Stimulated activated CD8-positive, alpha-beta memory T cell treated with anti-CD3 and anti-CD28 coated beads, Interleukin-12 subunit alpha, Interleukin-12 subunit beta, amount 100 ng/mL, for 1 hour (primary cell): ENCODE data around the gene NPY.
"Not testable (repeated sequence)": the region's sequence is repeated elsewhere in the genome, so short reads cannot be mapped to it uniquely, and the experiment has no call there.

Experiments
- DNase-seq: peaks from one replicate; pipeline ENCODE4 v3.0.0-alpha.2; 2020; ENCODE audit warnings: low read depth

NPY gene

GRCh38 chr7:24283897-24284698, at the start of gene NPY:
Gene NPY, plus strand, starts transcription at chr7:24284190. Its CDS starts 1,051 bp downstream, at chr7:24285241.
- DNase-seq: no peak

GRCh38 chr7:24239260-24239659, 44.7 kb upstream of the NPY start:
- DNase-seq: no peak

DNA sequence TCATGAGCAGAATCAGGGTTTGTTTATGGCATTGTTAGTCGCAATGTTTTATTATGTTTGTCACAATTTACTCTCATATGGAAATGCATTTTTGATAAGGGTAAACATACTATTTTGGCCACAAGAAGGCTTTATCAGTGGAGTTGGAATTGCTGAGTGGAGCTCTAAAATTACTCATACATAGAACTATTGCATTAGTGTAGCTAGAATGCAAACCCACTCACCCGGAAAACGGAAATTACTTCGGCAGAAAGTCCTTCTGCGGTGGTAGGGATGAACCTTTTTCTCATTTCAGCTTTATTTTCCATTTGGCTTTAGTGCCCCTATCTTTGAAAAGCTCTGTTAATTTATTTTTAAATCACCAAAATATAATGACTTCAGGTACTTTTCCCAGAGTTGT, 42.8 kb upstream of the NPY start:
- DNase-seq: no peak

DNA sequence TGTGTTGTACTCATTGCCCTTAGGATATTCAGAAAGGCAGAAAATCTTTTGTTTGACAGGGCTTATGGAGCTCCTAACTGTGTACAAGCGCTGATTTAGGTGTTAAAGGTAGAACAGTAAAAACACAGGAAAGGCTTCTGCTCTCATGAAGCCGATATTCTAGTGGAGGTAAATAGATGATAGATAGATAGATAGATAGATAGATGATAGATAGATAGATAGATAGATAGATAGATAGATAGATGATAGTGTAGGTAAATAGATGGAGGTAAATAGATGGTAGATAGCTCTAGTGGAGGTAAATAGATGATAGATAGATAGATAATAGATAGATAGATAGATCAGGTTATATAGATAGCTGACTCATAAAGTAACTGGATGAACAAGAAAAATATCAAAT, 39.4 kb upstream of the NPY start:
- DNase-seq: no peak

DNA sequence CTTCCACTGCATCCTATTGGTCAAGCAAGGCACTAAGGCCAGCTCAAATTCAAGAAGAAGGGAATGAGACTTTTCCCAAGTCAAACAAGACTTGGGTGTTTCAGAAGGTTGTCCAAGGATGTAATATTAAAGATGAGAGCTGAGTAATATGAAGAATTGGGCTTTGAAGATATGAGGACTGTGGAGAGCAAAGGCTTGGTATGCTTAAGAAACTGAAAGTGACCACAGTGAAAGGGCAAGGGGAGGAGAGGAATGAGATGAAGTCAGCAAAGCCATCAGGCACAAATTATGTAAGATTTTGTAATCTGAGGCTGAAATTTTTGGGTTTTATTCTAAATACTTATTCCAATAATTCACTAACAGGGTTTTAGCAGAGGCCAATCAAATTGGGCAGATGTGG, 38.6 kb upstream of the NPY start:
- DNase-seq: no peak

GRCh38 chr7:24249266-24249665, 34.7 kb upstream of the NPY start:
- no peak for DNase-seq

- no peak for DNase-seq
Measured at GRCh38 chr7:24251568-24251967, 32.4 kb upstream of the NPY start.

DNA sequence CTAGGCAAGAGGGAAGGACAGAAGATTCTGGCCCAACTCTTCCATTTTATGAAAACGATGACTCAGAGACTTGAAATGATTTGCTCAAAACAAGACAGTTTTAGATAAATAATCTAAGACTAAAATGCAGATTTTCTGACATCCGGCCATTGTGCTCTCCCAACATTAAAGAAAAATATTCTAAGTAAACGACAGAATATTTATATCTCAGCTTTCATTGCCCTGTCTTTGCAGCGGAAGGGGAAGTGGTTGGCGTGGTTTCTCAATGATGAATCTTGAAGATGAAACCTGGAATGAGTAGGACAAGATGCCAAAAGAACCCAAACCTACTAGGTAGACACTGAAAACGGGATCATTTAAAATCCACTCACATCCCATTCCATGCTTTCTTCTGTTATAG, 28.9 kb upstream of the NPY start:
- no peak for DNase-seq

- DNase-seq: not testable (repeated sequence)
Measured at GRCh38 chr7:24258324-24258723, 25.7 kb upstream of the NPY start.

DNA sequence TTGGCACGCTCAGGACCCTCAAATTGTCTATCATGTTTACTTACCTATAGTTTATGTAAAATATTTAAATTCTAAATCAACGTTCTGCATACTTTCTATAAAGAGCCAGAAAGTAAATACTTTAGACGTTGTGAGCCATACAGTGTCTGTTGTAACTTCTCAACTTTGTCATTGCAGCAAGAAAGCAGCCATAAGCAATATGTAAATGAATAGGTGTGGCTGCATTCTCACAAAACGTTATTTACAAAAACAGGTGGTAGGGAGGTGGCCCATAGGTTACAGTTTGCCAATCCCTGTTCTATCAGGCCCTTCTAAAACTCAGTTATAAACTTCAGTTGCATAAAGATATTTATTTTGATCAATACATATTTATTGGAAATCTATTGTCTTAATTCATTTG, 12.1 kb upstream of the NPY start:
- no peak for DNase-seq

DNA sequence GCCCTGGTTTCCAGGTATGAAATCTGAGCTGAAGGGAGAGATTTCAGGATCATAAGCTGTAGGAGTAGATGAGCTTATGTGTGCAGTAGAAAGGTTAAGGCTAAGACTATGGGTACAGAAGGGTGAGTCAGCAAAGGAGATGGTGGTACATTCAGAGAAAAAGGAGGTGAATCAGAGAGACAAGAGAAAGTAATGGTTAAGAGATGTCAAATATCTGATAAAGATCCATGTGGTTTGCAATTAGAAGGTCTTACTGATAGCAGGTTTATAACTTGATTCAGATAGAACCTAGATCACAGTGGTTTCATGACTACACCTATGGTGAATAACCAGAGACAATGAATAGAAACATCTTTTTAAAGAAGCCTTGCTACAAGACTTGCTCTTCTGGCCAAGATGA, 4.5 kb upstream of the NPY start:
- DNase-seq: no peak

DNA sequence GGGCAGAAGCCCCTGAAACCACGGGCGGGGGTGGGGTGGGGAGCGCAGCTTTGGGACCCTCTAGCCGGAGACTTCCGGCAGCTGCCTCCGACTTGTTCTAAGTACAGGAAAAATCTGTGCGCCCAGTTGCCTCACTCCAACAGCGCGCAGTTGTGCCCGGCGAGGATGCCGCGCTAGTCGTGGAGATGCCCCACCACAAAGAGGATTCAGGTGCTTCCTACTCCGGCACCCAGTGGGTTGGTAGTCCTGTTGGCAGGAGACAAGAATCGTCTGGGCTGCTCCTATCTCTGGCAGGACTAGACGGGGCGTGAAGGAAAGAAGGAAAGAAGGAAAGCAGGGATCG, 465 bp upstream of the NPY start:
- DNase-seq: no peak

DNA sequence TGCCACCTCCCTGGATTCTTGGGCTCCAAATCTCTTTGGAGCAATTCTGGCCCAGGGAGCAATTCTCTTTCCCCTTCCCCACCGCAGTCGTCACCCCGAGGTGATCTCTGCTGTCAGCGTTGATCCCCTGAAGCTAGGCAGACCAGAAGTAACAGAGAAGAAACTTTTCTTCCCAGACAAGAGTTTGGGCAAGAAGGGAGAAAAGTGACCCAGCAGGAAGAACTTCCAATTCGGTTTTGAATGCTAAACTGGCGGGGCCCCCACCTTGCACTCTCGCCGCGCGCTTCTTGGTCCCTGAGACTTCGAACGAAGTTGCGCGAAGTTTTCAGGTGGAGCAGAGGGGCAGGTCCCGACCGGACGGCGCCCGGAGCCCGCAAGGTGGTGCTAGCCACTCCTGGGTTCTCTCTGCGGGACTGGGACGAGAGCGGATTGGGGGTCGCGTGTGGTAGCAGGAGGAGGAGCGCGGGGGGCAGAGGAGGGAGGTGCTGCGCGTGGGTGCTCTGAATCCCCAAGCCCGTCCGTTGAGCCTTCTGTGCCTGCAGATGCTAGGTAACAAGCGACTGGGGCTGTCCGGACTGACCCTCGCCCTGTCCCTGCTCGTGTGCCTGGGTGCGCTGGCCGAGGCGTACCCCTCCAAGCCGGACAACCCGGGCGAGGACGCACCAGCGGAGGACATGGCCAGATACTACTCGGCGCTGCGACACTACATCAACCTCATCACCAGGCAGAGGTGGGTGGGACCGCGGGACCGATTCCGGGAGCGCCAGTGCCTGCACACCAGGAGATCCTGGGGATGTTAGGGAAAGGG, 913 bp downstream of the NPY start:
- no peak for DNase-seq

DNA sequence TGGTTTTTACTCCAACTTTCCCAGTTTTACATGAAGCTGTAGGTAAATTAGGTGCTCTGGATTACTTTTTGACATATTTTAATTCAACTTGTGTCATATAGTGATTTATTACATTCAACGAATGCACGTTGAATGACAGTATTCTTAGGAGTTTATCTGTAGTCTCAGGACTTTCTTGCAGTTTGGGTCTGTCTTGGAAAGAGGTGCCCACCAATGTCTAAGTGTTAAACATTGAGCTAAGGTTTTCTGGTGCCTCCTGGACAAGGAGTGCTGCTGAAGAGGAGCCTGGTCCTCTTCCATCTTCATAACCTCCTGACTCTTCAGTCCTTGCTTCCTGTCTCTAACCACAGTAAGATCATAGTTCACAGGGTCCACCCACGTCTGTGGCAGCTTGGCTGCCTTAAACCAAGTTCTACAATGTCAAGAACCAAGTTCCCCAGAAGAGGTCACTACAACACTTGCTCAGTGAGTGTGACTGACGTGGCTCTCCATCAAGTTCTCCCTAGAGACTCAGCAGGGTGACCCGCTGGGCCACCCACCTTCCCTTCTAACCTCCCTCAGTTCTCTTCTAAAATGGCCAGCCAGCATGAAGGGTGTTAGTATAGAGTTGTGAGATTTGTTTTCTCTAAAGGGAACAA, 6.1 kb downstream of the NPY start:
- peak; percentile 0 for DNase-seq

DNA sequence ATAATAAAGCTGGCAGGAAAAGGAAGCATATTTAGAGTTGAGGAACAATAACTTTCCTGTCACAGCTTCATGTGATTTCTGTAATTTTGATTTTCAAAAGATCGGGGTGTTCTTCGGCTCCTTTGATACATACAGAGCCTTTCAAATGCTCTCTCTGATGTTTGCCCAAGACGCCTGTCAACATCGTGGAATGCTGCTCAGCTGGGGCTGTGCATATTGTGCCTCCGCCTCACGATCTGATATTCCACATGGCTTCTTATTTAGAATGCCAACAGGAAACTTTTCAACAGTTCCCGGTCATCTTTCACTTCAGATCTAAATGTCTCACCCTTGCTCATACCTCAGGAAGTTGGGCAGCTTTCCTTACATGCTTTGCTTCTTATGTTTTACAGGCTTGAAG, 7.3 kb downstream of the NPY start:
- DNase-seq: no peak

- no peak for DNase-seq
Measured at GRCh38 chr7:24297362-24297761, 13.4 kb downstream of the NPY start.

GRCh38 chr7:24298696-24299095, 14.7 kb downstream of the NPY start:
- DNase-seq: no peak

GRCh38 chr7:24299192-24299591, 15.2 kb downstream of the NPY start:
- DNase-seq: no peak

GRCh38 chr7:24301703-24302102, 17.7 kb downstream of the NPY start:
- no peak for DNase-seq

GRCh38 chr7:24304494-24305095, 20.6 kb downstream of the NPY start:
- DNase-seq: no peak

GRCh38 chr7:24307326-24307725, 23.3 kb downstream of the NPY start:
- no peak for DNase-seq

- no peak for DNase-seq
Measured at GRCh38 chr7:24312588-24312987, 28.6 kb downstream of the NPY start.

GRCh38 chr7:24313777-24314176, 29.8 kb downstream of the NPY start:
- DNase-seq: no peak
